HG03520 (cell line): ENCODE data around the gene DNASE1L1.

Experiments used
- ATAC-seq: cut with Tn5 transposase; IDR thresholded peaks from one replicate; pipeline ENCODE4 v1.9.1; 2021; ENCODE audit warnings: mild to moderate bottlenecking, moderate library complexity; ENCODE audit not compliant: unreplicated experiment

DNASE1L1 gene

DNA sequence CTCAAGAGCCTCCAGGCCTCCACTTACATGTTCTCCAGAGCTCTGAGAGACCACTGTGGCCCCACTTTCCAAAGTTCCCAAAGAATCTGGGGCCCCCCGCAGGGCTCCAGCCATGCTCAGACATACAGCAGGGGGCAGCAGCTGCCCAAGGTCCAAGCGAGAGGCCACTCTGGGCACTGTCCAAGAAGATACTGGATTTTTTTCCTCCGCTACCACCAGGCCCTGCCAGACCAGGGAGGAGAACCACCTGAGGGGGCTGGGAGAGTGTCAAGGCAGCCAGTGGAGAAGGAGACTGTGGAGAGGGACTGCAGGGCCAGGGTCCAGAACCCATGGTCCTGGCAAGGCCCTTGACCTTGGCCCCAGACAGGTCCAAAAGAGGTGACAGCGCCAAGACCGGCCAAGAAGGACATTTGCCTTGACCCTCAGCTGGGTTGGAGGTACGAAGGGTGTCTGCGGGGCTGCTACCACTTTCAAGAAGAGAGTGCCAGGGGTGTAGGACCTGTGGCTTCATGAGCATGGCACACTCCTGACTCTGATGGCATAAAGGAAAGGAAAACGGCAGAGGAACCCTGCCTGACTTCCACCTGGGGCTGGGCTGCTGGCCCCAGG lies 24.7 kb downstream of the DNASE1L1 start:
- no peak for ATAC-seq

DNA sequence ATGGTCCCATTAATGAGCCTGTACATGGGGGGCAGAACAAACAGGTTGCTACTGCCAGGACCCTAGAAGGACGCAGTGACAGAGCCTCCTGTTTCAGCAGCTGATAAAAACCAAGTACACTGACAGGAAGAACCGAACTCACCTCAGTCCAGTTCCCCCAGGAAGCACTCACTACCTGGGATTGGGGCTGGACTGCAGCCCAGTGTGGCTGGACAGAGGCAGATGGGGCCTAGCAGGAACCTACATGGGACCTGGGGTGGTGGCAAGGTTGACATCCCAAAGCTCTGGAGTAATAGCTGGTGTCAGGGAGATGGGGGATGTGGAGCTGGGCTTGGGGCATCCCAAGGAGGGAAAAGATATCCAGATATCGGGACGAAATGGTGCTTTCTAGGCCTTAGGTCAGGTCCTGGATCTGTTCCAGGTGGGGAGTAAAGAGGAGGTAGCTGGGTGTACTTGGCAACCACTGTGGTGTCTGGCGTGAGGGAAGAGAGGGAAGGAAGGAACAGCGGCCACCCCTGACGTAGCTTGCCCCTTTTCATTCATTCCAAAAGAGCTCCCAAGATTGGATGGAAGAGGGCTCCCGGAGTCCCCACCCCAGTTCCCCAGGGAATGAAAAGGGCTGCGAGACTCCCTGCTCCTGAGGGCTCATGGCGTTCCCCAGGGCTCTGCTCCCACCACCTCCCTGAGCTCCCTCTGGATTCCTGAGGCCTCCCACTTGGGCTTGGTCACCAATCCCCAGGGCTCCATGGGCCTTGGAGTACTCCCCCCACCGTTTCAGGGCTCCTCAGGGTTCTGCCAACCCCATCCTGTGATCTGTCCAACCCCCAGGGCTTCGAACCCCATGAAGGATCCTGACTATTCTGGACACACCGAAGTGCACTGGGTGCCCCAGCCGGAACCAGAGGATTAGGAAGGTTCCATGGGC lies 25.4 kb downstream of the DNASE1L1 start:
- ATAC-seq: no peak

DNA sequence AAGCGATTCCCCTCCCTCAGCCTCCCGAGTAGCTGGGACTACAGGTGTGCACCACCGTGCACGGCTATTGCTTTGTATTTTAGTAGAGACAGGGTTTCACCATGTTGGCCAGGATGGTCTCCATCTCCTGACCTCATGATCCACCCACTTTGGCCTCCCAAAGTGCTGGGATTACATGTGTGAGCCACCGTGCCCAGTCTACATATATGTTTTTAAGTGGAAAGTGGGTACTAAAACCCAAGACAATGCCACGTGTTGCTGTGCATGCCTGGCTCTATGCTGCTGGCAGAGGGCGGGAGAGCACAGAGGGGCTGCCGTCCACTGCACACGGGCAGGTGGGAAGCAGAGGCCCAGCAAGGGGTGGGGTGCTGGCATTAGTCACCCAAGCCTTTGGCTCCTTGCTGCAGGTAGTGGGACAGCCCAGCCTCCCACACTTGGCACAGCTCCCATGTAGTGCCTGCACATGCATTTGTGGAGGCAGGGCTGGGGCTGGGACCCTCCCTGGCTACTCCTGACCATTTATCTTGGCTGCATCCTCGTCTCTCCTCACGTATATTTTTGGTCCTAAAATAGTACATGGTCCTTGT lies 26.5 kb downstream of the DNASE1L1 start:
- no peak for ATAC-seq

DNA sequence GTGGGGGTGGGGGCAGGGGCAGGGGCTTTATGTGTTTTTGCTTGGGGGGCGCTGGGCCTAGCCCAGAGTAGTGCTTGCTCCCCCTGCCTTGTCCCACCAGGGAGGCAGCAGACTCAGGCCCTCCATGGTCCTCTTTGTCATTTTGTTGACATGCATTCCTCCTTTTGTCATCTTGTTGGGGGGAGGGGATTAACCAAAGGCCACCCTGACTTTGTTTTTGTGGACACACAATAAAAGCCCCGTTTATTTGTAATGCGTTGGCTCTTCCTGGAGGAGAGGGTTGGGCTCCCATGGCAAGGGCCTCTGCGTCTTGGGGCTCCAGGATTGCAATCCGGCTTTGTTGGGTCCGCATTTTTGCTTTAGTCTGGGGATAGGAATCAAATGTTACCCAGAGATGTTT lies 27.8 kb downstream of the DNASE1L1 start:
- ATAC-seq: no peak

DNA sequence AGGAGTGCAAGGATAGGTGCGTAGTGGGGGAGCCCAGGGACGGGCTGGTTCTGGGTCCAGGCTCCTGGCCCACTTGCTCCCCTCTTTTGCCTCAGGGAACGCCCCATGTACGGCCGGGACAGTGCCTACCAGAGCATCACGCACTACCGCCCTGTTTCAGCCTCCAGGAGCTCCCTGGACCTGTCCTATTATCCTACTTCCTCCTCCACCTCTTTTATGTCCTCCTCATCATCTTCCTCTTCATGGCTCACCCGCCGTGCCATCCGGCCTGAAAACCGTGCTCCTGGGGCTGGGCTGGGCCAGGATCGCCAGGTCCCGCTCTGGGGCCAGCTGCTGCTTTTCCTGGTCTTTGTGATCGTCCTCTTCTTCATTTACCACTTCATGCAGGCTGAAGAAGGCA lies 28.3 kb downstream of the DNASE1L1 start:
- ATAC-seq: no peak

DNA sequence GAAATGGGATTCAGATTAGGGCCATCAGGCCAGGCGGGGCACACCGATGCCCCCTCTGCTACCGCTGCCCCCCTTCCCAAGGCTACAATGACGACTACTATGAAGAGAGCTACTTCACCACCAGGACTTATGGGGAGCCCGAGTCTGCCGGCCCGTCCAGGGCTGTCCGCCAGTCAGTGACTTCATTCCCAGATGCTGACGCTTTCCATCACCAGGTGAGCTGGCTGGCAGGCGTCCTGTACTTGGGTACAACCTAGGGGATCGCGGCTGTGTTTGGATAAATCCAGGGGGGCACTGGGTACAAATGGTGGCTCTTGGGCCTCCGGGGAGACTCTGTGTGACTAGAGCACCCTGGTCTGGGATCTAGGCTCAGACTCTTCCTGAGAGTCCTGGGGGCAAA lies 28.9 kb downstream of the DNASE1L1 start:
- no peak for ATAC-seq

DNA sequence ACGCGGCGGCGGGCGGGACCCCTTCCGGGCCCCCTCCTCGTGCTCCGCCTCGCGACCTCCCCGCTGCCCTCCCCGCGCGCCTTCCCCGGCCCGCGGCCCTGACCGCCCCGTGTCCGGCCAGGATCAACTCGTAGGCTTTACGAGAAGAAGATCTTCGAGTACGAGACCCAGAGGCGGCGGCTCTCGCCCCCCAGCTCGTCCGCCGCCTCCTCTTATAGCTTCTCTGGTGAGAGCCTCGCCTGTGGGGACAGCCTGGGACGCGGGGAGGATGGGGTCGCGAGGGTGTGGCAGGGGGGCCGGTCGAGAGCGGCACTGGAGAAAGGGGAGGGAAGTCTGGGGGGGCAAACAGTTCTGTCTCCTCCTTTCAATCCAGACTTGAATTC lies 29.5 kb downstream of the DNASE1L1 start:
- ATAC-seq: no peak

DNA sequence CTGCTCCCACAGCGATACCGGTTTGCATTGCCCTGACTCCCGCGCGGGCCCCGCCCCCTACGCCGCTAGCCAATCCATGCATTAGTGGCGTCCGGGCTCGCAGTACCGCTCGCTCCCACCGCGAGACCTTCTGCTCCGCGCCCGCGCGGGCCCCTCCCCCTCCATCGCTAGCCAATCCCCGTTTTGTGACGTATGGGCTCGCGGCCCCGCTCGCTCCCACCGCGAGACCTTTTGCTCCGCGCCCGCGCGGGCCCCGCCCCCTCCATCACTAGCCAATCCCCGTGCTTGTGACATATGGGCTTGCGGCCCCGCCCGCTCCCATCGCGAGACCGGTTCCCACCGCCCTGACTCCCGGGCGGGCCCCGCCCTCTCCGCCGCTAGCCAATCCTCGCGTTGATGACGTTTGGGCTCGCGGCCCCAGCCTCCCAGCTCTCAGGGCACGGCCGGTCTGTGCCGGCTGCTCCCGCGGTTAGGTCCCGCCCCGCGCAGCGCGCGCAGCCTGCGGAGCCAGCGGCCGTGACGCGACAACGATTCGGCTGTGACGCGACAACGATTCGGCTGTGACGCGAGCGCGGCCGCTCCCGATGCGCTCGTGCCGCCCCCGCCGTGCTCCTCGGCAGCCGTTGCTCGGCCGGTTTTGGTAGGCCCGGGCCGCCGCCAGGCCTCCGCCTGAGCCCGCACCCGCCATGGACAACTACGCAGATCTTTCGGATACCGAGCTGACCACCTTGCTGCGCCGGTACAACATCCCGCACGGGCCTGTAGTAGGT lies 30.1 kb downstream of the DNASE1L1 start, which contains the start of gene EMD:
TSS of gene EMD (plus strand) at position 497 of the 770 bp plus-strand sequence. CDS start at position 687, 190 bp downstream.
- ATAC-seq: peak; percentile 74

DNA sequence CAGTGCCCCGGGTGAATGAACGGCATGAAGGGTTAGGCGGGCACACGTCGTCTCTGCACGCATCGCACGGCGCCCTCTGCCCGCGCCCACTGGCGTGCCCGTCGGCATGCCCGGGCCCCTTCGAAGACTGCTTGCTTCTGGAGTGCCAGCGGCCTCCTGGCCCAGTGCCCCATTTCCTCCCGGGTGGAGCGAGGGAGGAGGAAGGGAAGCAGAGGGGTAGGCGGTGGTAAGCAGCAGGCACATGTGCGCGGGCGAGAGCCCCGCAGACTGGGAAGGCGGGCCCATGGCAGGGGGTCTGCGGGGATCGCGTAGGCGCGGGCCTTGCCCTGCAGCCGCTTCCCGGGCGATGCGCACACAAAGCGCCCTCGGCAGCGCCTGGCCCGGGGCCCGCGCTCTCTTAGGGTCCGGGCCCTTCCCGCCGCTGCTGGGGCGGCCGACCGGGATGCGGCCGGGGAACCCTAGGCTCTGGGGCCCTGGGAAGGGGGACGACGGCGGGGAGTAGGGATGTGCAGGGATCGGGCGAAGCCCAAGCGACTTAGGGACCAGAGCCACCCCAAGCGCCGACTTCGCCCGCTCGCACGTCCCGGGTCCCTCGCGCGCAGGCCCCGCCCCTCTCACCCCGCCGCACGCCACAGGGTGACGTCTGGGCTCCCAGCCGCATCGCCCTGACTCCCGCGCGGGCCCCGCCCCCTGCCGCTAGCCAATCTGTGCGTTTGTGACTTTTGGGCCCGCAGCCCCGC lies 30.8 kb downstream of the DNASE1L1 start:
- ATAC-seq: peak; percentile 2

DNA sequence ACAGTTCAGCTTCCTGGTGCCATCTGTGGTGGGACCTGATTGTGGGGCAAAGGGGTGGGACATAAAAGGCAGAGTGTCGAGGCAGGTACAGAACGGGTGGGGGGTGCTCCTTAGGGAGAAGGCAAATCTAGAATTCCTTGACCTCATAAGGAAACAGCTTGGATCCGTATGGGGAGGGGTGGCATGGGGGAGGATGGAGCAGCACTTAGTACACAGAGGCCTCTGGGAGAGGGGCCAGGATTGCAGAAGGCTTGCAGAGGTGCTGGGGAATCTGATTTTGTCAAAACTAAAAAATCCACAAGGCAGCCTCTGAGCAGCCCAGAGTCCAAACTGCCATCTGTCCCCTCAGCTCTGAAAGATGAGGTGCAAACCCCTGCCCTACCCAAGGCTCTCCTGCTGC lies 32.3 kb downstream of the DNASE1L1 start:
- ATAC-seq: no peak

DNA sequence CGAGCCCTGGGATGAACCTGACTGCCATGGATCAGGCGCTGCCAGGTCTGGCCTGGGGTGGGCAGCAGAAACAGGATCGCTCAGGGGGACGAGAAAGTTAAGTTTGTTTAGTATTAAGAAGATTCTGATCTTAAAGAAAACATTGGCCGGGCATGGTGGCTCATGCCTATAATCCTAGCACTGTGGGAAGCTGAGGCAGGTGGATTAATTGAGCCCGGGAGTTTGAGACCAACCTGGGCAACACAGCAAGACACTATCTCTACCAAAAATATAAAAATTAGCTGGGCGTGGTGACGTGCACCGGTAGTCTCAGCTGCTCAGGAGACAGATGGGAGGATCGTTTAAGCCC lies 33.9 kb downstream of the DNASE1L1 start:
- no peak for ATAC-seq

DNA sequence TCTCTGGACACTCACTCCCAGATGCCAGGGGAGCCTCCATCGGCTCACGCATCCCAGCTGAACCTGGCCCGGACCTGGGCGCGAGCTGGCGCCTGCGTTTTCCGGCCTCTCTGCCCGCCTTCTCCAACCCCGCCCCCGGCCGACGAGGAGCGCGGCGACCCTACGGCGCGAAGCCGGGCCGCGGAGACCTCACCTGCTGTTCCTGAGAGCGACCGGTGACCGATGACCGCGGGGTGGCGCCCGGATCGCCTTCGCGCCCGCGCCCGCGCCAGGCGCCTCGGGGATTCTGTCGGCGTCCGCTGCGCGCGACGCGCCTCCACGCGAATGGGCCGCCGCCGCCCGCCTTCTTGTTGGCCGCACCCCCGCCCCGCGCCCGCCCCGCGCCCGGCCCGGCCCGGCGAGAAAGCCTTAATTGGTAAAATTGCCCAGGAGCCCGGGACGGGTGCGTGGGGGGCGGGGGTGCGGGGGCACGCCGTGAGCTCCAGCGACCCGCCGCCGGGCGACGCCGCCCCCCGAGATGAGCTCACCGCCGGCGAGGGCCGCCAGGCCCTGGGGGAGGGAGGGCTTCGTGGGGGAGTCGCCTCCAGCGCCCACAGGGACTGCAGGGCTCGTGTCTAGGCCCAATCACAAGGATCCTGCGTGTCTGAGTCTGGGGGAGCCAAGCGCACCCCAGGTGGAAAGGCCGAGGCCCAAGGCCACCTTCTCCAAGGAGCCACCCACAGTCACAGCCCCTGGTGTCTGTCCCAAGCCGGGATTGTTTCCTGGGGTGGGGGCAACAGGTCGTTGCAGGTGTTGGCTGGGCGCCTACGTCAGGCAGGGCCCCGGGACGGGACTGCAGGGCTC lies 34.5 kb downstream of the DNASE1L1 start, which contains the start of gene FLNA:
TSS of gene FLNA (minus strand) at position 322 of the 843 bp plus-strand sequence. CDS start 3,389 bp downstream, outside the sequence.
- no peak for ATAC-seq

DNA sequence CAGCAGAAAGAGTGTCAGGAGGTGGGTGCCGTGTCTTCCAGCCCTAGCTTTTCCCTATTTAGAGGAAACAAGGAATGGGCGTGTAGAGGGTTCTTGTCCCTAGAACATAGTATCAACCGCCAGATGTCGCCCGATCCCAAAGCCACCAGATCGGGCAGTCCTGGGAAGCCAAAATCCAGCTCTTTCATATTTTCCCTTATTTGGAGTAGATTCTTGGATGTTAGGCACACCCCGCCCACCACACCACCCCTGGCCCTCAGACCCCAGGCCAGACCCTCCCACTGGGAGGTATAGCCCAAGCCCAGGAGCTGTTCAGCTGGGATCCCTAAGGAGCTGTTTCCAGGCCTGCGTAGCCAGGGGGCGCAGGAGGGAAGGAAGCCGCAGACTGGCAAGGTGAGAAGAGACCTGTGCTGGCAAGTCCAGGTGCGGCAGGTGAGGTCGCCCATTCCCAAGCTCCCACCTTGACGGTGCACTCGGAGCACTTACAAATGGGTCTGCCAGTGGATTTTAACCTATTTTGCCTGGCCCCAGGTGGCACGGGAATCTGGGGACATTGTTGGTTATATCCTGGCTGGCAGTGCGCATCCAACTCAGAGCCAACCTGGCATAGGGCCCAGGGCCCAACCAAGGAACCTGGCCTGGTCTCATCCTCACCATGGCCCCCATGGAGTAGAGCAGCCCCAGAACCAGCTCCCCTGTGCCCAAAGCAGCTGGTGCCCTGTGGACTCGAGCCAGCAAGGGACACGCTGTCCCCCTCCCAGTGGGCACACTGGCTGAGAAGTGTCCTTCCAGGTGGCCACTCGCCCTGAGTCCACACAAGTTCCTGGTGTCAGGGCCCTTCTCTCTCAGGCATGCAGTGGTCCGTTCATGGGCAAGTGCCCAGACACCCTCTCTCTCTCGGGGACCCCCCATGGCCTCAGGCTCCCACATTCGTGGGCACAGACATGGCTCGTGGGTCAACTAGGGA lies 35.4 kb downstream of the DNASE1L1 start:
- no peak for ATAC-seq

DNA sequence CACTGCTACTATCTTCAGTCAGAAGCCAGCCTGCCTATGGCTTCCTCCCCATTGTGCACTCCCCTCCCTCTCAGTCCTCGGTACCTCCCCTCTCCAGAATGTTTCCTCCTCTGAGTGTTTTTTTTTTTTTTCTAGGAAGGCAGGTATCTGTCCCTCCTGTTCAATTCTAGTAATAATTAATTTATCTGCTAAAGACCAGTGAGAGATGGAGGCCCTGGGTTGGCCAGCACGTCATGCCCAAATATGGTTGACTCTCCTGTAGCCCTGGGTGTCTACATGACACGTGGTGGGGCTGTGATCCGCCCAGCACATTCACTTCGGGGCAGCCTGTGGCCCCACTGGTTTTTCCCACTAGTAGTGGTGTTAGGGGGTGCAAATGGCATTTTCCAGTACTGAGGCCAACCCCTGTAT lies 36.4 kb downstream of the DNASE1L1 start:
- peak; percentile 30 for ATAC-seq

DNA sequence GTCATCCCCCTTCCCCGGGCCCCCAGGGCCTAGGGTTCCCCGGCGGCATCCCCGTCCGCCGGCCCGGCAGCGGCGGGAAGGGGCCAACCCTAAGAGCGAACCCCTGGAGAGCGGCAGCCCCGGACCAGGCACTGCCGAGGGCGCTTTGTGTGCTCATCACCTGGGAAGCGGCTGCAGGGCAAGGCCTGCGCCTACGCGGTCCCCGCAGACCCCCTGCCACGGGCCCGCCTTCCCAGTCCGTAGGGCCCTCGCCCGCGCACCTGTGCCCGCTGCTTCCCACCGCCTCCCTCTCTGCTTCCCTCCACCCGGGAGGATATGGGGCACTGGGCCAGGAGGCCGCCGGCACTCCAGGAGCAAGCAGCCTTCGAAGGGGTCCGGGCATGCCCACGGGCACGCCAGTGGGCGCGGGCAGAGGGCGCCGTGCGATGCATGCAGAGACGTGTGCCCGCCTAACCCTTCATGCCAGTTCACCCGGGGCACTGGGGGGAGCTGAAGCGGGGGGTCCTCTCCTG lies 37.2 kb downstream of the DNASE1L1 start:
- no peak for ATAC-seq

DNA sequence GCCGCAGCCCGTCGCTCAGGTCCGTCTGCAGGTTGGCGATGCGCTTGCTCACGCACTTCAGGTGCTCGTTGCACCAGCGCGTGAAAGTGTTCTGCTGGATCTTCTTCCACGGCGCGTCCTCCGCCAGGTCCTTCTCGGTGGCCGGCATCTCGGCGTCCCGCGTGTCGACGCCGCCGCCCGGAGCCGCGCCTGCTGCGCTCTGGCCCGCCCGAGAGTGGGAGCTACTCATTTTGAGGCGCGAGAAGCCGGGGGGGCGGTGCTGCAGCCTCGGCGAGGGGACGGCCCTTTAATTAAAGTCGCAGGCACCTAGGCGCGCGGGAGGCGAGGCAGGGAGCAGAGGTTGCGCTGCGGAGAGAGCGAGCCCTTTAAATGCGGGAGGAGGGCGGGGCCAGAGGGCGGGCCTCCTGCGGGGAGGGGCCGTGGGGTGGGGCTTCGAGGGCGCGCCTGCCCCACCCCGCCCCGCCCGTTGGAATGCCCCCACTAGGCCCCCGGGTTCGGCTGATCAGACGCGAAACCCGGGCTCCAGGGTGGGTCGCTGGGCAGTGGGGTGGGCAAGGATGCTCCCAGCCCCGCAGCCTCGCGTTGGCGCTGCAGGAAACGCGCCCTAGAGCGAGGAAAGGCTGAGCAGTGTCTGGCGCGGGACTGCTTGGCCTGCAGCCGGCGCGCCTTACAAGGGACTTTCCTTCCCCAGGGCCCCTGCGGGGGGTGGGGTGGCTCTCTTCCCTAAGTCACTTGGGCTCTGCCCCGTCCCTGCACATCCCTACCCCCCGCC lies 37.9 kb downstream of the DNASE1L1 start:
- ATAC-seq: peak; percentile 59

DNA sequence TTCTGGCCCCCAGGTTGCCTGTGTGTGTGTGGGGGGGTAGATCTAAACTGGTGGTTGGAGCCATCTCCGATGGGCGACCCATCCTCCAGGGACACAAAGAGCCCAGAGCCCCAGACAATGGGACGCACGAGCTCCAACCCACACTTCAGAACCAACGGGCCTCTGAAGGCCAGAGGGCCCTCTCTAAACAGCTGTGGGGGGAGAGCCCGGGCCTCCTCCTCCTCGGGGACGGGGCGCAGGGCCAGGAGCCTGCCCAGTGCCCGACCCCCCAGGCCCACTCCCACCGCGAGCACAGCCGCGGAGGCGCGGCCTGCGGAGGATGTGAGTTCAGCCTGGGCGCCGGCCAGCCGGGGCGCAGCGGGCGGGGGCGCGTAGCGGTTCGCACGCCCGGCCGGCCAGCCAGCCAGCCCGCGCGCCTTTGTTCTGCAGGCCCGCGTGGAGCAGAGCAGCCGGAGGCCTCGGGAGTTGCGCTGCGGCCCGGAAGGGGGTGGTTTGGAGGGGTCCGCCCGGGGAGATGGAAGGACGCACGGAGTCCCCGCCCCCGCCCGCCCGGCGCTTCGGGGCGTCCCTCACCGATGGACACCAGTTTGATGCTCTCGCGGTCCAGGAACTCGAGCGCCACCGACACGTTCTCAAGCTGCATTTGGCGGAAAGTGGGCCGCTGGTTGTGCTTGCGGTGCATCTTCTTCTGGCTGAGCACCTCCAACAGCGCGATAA lies 38.6 kb downstream of the DNASE1L1 start:
- no peak for ATAC-seq
